GM15510 (cell line): ENCODE measurements around the gene HSF4.

Experiments
- POLR2A ChIP-seq: IDR thresholded peaks from 3 replicates; pipeline ENCODE4 v1.6.1; 2011; ENCODE audit warnings: borderline replicate concordance; ENCODE audit not compliant: insufficient read length; ENCODE audit errors: extremely low read depth

Gene HSF4

GRCh38 chr16:67192781-67193361 lies 28.3 kb downstream of the HSF4 start:
- no peak for TF ChIP-seq POLR2A

DNA sequence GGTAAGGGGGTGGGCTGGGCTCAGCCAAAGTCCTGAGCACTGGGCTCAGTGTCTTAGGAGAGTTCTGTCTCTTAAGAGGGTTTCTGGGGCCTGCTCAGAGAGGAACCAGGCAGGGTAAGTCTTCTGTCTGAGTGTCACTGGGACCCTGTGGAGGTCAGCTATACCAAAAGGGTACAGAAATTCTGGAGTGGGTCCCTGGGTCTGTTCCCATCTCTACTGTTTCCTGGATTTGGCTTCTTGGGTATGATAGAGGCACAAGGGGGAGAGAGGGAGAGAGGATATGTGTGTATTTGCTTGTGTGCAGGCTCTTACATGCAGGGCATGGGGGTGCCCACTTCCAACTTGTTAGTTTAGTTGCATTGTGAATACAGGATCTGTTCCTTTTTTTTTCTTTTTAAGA lies 29.0 kb downstream of the HSF4 start:
- TF ChIP-seq POLR2A: no peak

GRCh38 chr16:67194260-67194659 lies 29.7 kb downstream of the HSF4 start:
- no peak for TF ChIP-seq POLR2A

DNA sequence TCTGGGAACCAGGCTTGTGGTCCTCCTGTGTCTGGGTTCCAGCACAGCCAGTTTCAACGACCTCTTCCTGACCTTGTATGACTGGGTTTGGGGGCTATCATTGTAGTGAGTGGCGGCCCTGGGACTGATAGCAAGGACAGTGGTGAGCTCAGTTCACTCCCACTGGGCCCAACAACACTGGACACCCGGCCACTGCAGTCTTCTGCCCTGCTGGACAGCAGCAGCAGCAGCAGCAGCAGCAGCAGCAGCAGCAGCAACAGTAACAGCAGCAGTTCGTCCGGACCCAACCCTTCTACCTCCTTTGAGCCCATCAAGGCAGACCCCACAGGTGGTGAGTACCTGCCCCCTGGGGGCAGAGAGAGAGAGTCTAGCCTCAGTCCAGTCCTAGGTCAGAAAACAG lies 31.1 kb downstream of the HSF4 start:
- TF ChIP-seq POLR2A: no peak

GRCh38 chr16:67196881-67197280 lies 32.3 kb downstream of the HSF4 start:
- TF ChIP-seq POLR2A: no peak

- no peak for TF ChIP-seq POLR2A
Observed at GRCh38 chr16:67197704-67198103, 33.2 kb downstream of the HSF4 start.

- TF ChIP-seq POLR2A: no peak
Observed at GRCh38 chr16:67198238-67198734, 33.7 kb downstream of the HSF4 start.

DNA sequence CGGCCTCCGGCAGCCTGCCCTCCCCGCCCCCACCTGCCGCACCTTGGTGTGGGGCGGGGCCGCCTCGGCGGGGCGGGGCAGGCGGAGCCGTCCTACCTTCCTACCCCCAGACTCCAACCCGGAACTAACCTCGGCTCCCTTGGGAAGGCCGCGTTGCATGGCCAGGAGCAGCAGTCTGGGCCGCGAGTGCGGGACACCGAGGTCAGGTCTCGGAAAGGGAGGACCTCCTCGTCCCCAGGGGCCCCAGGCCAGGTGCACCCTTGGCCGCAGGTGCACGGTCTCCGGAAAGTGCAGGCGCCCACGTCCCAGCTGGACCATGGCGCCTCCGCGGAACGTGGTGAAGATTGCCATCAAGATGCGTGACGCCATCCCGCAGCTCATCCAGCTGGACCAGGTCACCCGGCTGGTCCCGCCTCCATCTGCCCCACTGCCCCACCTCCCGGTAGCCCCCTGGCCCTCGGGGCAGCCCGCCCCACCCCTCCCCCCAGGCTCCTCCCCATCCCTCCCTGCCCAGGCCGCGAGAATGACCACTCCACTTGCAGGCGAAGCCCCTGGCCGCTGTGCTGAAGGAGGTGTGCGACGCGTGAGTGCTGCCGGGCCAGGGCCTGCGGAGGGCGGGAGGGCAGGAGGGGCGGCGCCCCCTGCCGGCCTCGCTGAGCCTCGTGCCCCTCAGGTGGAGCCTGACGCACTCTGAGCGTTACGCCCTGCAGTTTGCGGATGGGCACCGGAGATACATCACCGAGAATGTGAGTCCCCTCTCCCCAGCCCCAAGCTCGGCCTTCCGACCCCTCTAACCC lies 34.7 kb downstream of the HSF4 start, which contains the start of gene ELMO3:
TSS of gene ELMO3 (plus strand) at position 121 of the 797 bp plus-strand sequence. CDS start at position 317, 196 bp downstream.
- no peak for TF ChIP-seq POLR2A

- no peak for TF ChIP-seq POLR2A
Observed at GRCh38 chr16:67199808-67200198, 35.3 kb downstream of the HSF4 start.

DNA sequence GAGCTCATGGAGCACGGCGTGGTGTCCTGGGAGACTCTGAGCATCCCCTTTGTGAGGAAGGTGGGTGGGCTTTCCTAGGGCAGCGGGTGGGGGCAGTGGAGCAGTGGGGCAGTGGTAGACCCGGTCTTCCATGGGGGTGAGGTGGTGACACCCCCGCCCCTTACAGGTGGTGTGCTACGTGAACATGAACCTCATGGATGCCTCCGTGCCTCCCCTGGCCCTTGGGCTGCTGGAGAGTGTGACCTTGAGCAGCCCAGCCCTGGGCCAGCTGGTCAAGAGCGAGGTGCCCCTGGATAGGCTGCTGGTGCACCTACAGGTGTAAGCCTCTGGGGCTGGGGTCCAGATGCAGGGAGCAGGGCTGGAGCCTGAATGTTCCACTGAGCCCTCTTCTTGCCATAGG lies 35.9 kb downstream of the HSF4 start:
- no peak for TF ChIP-seq POLR2A

DNA sequence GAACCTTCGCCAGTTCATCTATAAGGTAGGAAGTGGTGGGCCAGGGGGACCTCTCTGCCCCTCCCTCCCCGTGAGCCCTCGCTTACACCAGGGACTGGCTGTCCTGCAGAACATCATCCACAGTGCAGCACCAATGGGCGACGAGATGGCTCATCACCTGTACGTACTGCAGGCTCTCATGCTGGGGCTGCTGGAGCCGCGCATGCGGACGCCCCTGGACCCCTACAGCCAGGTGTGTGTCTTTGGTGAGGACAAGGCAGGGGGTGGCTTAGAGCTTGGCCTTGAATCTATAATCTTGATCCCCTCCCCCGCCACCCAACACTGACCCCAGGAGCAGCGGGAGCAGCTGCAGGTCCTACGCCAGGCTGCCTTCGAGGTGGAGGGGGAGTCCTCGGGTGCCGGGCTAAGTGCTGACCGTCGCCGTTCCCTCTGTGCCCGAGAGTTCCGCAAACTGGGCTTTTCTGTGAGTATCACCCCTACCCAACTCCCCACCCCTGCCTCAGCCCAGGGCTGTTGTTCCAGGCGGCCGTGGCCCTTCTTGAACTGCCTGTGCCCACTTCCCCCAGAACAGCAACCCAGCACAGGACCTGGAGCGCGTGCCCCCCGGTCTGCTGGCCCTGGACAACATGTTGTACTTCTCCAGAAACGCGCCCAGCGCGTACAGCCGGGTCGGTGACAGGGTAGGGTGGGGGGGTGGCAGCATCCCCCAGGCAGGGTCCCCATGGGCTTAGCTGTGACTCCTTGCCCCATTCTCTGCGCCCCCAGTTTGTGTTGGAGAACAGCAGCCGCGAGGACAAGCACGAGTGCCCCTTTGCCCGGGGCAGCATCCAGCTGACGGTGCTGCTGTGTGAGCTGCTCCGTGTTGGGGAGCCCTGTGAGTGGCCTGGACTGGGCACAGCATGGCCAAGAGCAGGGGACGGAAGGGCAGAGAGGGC lies 37.1 kb downstream of the HSF4 start:
- no peak for TF ChIP-seq POLR2A

DNA sequence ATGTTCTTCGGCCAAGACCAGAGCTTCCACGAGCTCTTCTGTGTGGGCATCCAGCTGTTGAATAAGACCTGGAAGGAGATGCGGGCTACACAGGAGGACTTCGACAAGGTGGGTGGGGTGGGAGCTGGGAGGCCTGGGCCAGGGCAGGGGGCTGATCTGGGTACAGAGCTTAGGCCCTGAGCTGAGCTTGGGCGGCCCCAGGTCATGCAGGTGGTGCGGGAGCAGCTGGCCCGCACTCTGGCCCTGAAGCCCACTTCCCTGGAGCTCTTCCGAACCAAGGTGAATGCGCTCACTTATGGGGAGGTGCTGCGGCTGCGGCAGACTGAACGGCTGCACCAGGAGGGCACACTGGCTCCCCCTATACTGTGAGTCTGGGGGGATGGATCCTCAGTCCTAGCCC lies 37.9 kb downstream of the HSF4 start:
- no peak for TF ChIP-seq POLR2A

GRCh38 chr16:67202956-67203493 lies 38.5 kb downstream of the HSF4 start:
- TF ChIP-seq POLR2A: no peak

GRCh38 chr16:67204076-67204475 lies 39.5 kb downstream of the HSF4 start:
- TF ChIP-seq POLR2A: no peak
